Measurements from ENCODE around the gene UBE2F. TPM values are rescaled to one million over a fixed set of nuclear protein-coding genes. Genes with fewer than 3 reads are reported as not detected.
"Not testable (repeated sequence)": the region's sequence is repeated elsewhere in the genome, so short reads cannot be mapped to it uniquely, and the experiment has no call there.

The UBE2F gene
- polyA plus RNA-seq, 1 donor: 44.7 TPM

- Histone ChIP-seq H3K4me1 (ENCODE audit: control insufficient read depth, insufficient read depth, low read length) (peaks cover 33% of the 10 kb centered on the region), H3K36me3 (ENCODE audit: control insufficient read depth, insufficient read depth, low read length) (no peaks in the 10 kb centered on the region), H3K9me3 (ENCODE audit: control insufficient read depth, low read depth, low read length) (no peaks in the 10 kb centered on the region), H3K27me3 (ENCODE audit: control insufficient read depth, insufficient read depth, low read length) (no peaks in the 10 kb centered on the region), H3K4me3 (ENCODE audit: low read length) (peak within 1 kb of the TSS; percentile 82), H3K27ac (ENCODE audit: low read length) (peak within 1 kb of the TSS; percentile 84)
- no CpG with 5 or more reads among the region's 98 CpGs for WGBS (ENCODE audit: insufficient coverage, low lambda C conversion rate)
- DNase-seq: peak; percentile 99 to 100
Observed at GRCh38 chr2:238060542-238061314, 93.9 kb downstream of the UBE2F start, which contains the start of gene SCLY. TSS of gene SCLY (plus strand) at chr2:238061001. CDS start at chr2:238061055, 54 bp downstream.

GRCh38 chr2:238061315-238062202 lies 94.7 kb downstream of the UBE2F start:
- Histone ChIP-seq H3K27ac (ENCODE audit: low read length) (peak overlapping the region; percentile 84), H3K27me3 (ENCODE audit: control insufficient read depth, insufficient read depth, low read length) (no peaks in the 10 kb centered on the region), H3K4me1 (ENCODE audit: control insufficient read depth, insufficient read depth, low read length) (peaks cover 33% of the 10 kb centered on the region), H3K4me3 (ENCODE audit: low read length) (peak overlapping the region; percentile 82), H3K9me3 (ENCODE audit: control insufficient read depth, low read depth, low read length) (no peaks in the 10 kb centered on the region), H3K36me3 (ENCODE audit: control insufficient read depth, insufficient read depth, low read length) (peaks cover 7% of the 10 kb centered on the region)
- 83% methylated on average over 1 of the region's 29 CpGs for WGBS (ENCODE audit: insufficient coverage, low lambda C conversion rate)
- peak; percentile 19 to 66 for DNase-seq

DNA sequence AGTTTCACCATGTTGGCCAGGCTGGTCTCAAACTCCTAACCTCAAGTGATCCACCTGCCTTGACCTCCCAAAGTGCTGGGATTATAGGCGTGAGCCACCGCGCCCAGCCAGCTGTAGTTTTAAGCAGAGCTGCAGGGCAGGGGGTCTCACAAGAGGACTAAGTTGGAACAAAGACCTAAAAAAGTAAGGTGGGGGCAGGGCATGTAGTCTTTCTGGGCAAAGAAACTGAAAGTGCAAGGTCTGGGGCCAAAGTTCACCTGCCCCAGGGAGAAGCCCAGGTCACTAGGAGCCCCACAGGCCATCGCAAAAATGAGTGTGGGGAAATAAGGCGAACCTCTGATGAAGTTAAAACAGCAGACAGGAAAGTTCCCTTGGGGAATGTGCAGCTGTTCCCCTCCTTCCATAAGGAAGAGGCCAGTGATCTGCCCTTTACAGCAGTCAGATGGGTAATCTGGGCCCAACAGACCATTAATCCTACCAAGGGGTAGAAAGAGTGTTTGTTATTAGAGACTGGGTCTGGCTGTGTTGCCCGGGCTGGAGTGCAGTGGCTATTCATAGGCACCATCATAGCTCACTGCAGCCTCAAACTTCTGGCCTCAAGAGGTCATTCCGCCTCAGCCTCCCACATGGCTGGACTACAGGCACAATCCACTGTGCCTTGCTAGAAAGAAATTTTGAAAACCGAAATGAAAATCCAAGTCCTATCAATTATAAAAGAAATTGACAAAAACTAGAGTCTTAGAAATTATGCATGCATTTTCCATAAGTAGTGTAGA lies 96.8 kb downstream of the UBE2F start:
- peak in 1 of 2 donors; percentile 54 for DNase-seq
- WGBS (ENCODE audit: insufficient coverage, low lambda C conversion rate): 93% methylated on average over 2 of the region's 8 CpGs
- peaks cover 30% of the 10 kb centered on the region for H3K4me1 ChIP-seq (ENCODE audit: control insufficient read depth, insufficient read depth, low read length)
- H3K27ac ChIP-seq (ENCODE audit: low read length): peak overlapping the region; percentile 76
- no peaks in the 10 kb centered on the region for H3K9me3 ChIP-seq (ENCODE audit: control insufficient read depth, low read depth, low read length)
- peaks cover 23% of the 10 kb centered on the region for H3K36me3 ChIP-seq (ENCODE audit: control insufficient read depth, insufficient read depth, low read length)
- no peaks in the 10 kb centered on the region for H3K27me3 ChIP-seq (ENCODE audit: control insufficient read depth, insufficient read depth, low read length)
- no peak overlapping the region for H3K4me3 ChIP-seq (ENCODE audit: low read length)

DNA sequence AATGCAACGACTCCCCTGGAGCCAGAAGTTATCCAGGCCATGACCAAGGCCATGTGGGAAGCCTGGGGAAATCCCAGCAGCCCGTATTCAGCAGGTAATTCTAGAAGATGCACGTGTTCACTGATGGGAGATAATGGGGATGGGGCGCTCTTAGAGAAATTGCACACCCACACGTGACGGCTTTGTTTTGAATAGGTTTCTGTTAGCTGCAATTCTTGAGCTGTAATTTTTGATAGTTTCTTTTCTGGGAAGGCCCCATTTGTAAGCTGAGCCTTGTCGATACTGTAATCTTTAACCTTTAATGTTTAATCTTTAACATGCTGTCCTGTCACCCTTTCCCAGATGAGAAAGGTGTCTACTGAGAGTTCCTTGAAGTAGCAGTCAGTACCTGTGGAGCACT lies 97.6 kb downstream of the UBE2F start:
- peak; percentile 51 to 89 for DNase-seq
- Histone ChIP-seq H3K4me3 (ENCODE audit: low read length) (no peak overlapping the region), H3K4me1 (ENCODE audit: control insufficient read depth, insufficient read depth, low read length) (peaks cover 30% of the 10 kb centered on the region), H3K36me3 (ENCODE audit: control insufficient read depth, insufficient read depth, low read length) (peaks cover 28% of the 10 kb centered on the region), H3K9me3 (ENCODE audit: control insufficient read depth, low read depth, low read length) (no peaks in the 10 kb centered on the region), H3K27ac (ENCODE audit: low read length) (peak overlapping the region; percentile 76), H3K27me3 (ENCODE audit: control insufficient read depth, insufficient read depth, low read length) (no peaks in the 10 kb centered on the region)
- WGBS (ENCODE audit: insufficient coverage, low lambda C conversion rate): 60% methylated on average over 1 of the region's 7 CpGs

- peak in 1 of 2 donors; percentile 27 for DNase-seq
Observed at GRCh38 chr2:238065071-238065846, 98.4 kb downstream of the UBE2F start.

GRCh38 chr2:238066218-238066617 lies 99.4 kb downstream of the UBE2F start:
- Histone ChIP-seq H3K9me3 (ENCODE audit: control insufficient read depth, low read depth, low read length) (no peaks in the 10 kb centered on the region), H3K27me3 (ENCODE audit: control insufficient read depth, insufficient read depth, low read length) (no peaks in the 10 kb centered on the region), H3K4me1 (ENCODE audit: control insufficient read depth, insufficient read depth, low read length) (peaks cover 30% of the 10 kb centered on the region), H3K27ac (ENCODE audit: low read length) (no peak overlapping the region), H3K36me3 (ENCODE audit: control insufficient read depth, insufficient read depth, low read length) (peaks cover 40% of the 10 kb centered on the region), H3K4me3 (ENCODE audit: low read length) (no peak overlapping the region)
- WGBS (ENCODE audit: insufficient coverage, low lambda C conversion rate): no CpG with 5 or more reads among the region's 9 CpGs
- no peak for DNase-seq

More at GRCh38 chr2:238065071-238065846, 98.4 kb downstream of the UBE2F start:
- Histone ChIP-seq H3K9me3 (ENCODE audit: control insufficient read depth, low read depth, low read length) (no peaks in the 10 kb centered on the region), H3K4me3 (ENCODE audit: low read length) (no peak overlapping the region), H3K27me3 (ENCODE audit: control insufficient read depth, insufficient read depth, low read length) (no peaks in the 10 kb centered on the region), H3K36me3 (ENCODE audit: control insufficient read depth, insufficient read depth, low read length) (peaks cover 36% of the 10 kb centered on the region), H3K4me1 (ENCODE audit: control insufficient read depth, insufficient read depth, low read length) (peaks cover 30% of the 10 kb centered on the region), H3K27ac (ENCODE audit: low read length) (peak overlapping the region; percentile 76)
- WGBS (ENCODE audit: insufficient coverage, low lambda C conversion rate): 65% methylated on average over 5 of the region's 18 CpGs

DNA sequence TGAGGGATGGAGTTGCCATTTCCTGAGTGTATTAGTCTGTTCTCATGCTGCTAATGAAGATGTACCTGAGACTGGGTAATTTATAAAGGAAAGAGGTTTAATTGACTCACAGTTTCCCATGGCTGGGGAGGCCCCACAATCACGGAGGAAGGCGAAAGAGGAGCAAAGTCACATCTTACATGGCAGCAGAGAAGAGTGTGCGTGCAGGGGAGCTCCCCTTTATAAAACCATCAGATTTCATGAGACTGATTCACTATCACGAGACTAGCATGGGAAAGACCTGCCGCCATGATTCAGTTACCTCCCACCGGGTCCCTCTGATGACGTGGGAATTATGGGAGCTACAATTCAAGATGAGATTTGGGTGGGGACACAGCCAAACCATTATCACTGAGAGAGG lies 99.9 kb downstream of the UBE2F start:
- peaks cover 29% of the 10 kb centered on the region for H3K4me1 ChIP-seq (ENCODE audit: control insufficient read depth, insufficient read depth, low read length)
- 82% methylated on average over 3 of the region's 7 CpGs for WGBS (ENCODE audit: insufficient coverage, low lambda C conversion rate)
- not testable (repeated sequence) for H3K9me3 ChIP-seq (ENCODE audit: control insufficient read depth, low read depth, low read length); H3K27me3 ChIP-seq (ENCODE audit: control insufficient read depth, insufficient read depth, low read length); DNase-seq; H3K27ac ChIP-seq (ENCODE audit: low read length); H3K4me3 ChIP-seq (ENCODE audit: low read length)
- H3K36me3 ChIP-seq (ENCODE audit: control insufficient read depth, insufficient read depth, low read length): peaks cover 44% of the 10 kb centered on the region

DNA sequence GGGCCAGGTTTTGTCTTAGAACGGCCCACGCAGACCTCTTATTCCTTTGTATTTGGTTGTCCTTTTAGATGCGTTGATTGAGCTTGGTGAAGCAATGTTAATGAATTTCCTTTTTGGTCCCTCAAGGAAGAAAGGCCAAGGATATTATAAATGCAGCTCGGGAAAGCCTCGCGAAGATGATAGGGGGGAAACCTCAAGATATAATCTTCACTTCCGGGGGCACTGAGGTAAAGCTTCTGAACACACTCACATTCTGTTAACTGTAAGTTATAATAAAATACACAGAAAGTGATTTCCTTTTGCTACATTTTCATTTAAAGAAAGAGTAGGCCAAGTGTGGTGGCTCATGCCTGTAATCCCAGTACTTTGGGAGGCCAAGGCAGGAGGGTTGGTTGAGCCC lies 101.1 kb downstream of the UBE2F start:
- H3K27me3 ChIP-seq (ENCODE audit: control insufficient read depth, insufficient read depth, low read length): no peaks in the 10 kb centered on the region
- WGBS (ENCODE audit: insufficient coverage, low lambda C conversion rate): no CpG with 5 or more reads among the region's 7 CpGs
- H3K27ac ChIP-seq (ENCODE audit: low read length): no peak overlapping the region
- H3K9me3 ChIP-seq (ENCODE audit: control insufficient read depth, low read depth, low read length): peaks cover 2% of the 10 kb centered on the region
- no peak overlapping the region for H3K4me3 ChIP-seq (ENCODE audit: low read length)
- H3K36me3 ChIP-seq (ENCODE audit: control insufficient read depth, insufficient read depth, low read length): peaks cover 49% of the 10 kb centered on the region
- no peak for DNase-seq
- peaks cover 23% of the 10 kb centered on the region for H3K4me1 ChIP-seq (ENCODE audit: control insufficient read depth, insufficient read depth, low read length)

DNA sequence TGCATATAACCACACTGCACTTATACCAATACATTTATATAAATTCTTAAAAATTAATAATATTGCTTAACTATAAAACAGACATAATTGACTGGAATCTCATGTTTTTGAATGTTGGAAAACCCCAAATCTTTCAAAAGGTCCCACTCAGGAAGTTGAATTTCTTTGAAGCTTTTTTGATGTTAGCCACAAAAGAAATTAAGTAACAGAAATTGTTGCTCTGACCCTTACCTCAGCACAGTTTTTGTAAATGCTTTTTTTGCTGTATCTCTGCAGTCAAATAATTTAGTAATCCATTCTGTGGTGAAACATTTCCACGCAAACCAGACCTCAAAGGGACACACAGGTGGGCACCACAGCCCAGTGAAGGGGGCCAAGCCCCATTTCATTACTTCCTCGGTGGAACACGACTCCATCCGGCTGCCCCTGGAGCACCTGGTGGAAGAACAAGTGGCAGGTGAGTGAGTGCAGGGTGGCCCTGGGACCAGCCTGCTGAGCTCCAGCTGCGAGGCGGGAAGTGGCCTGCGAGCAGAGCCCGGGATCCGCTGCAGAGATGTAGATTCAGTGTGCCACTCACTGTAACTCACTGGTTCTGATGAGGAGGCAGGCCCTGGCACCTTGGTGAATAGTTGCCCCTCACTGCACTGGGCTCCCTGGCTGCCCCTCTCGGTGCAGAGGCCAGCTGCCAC lies 102.4 kb downstream of the UBE2F start:
- H3K9me3 ChIP-seq (ENCODE audit: control insufficient read depth, low read depth, low read length): peaks cover 2% of the 10 kb centered on the region
- H3K27me3 ChIP-seq (ENCODE audit: control insufficient read depth, insufficient read depth, low read length): no peaks in the 10 kb centered on the region
- H3K4me1 ChIP-seq (ENCODE audit: control insufficient read depth, insufficient read depth, low read length): peaks cover 11% of the 10 kb centered on the region
- no CpG with 5 or more reads among the region's 10 CpGs for WGBS (ENCODE audit: insufficient coverage, low lambda C conversion rate)
- H3K27ac ChIP-seq (ENCODE audit: low read length): no peak overlapping the region
- no peak for DNase-seq
- H3K4me3 ChIP-seq (ENCODE audit: low read length): no peak overlapping the region
- H3K36me3 ChIP-seq (ENCODE audit: control insufficient read depth, insufficient read depth, low read length): peaks cover 53% of the 10 kb centered on the region
